Mesothelial cell of epicardium (in vitro differentiated cells): ENCODE data around the gene LTBP1. TPM values are rescaled to one million over a fixed set of nuclear protein-coding genes. Genes with fewer than 3 reads are reported as not detected.

Experiments used
- DNase-seq, 2 experiments: peaks; one replicate each; pipeline ENCODE4 v3.0.0; 2021; ENCODE audit warnings: low spot score in 2 of 2; ENCODE audit not compliant: unreplicated experiment in 2 of 2
- H3K27ac Mint-ChIP-seq: 2 replicates; pipeline ENCODE4 v1.8.0; 2021; ENCODE audit warnings: mixed read lengths
- H3K27me3 Mint-ChIP-seq: 2 replicates; pipeline ENCODE4 v1.8.0; 2021; ENCODE audit warnings: low read depth, mixed read lengths
- H3K36me3 Mint-ChIP-seq: 2 replicates; pipeline ENCODE4 v1.8.0; 2021; ENCODE audit warnings: mixed read lengths
- H3K4me1 Mint-ChIP-seq: 2 replicates; pipeline ENCODE4 v1.8.0; 2021; ENCODE audit warnings: mixed read lengths
- H3K4me3 Mint-ChIP-seq: 2 replicates; pipeline ENCODE4 v1.8.0; 2021; ENCODE audit warnings: mild to moderate bottlenecking, moderate library complexity, mixed read lengths
- H3K9me3 Mint-ChIP-seq: 2 replicates; pipeline ENCODE4 v1.8.0; 2021; ENCODE audit warnings: mixed read lengths
- total RNA-seq: library from RNA; stranded (reverse); gene quantifications from 3 replicates; pipeline ENCODE4 v1.2.1, GENCODE V29; 2021
- TF ChIP-seq, protein P1 (sequence below): fragments of 200-600 bp; sonication (generic); IDR thresholded peaks from one replicate; pipeline ENCODE4 v1.5.0; 2021; ENCODE audit warnings: antibody characterized with exemption; ENCODE audit not compliant: unreplicated experiment

LTBP1 gene
- total RNA-seq, 1 donor from 2014 or later: 80.2 TPM

DNA sequence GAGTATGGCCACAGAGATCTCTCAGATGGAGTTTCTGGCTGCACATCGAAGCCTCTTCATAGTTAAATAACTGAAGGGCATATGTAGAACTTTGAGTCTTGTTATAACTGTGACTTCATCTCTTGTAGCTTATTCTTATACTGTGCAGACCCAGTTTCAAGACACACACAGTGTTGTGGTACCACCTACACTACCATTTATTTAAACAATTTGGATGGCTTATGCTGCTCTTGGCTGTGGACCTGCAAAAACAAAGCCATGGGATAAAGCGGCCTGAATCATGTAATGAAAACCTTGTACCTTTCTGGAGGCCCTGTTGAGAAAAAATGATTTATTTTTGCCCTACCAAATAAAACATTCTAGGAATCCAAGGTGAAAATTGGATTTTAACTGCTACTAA is 266.9 kb downstream of the LTBP1 start:
- Mint-ChIP-seq H3K27ac (no peak overlapping the region), H3K36me3 (peaks cover 7% of the 10 kb centered on the region), H3K9me3 (no peaks in the 10 kb centered on the region), H3K27me3 (no peaks in the 10 kb centered on the region), H3K4me1 (peaks cover 13% of the 10 kb centered on the region), H3K4me3 (no peak overlapping the region)
- DNase-seq: no peak
- TF ChIP-seq, protein P1, sequence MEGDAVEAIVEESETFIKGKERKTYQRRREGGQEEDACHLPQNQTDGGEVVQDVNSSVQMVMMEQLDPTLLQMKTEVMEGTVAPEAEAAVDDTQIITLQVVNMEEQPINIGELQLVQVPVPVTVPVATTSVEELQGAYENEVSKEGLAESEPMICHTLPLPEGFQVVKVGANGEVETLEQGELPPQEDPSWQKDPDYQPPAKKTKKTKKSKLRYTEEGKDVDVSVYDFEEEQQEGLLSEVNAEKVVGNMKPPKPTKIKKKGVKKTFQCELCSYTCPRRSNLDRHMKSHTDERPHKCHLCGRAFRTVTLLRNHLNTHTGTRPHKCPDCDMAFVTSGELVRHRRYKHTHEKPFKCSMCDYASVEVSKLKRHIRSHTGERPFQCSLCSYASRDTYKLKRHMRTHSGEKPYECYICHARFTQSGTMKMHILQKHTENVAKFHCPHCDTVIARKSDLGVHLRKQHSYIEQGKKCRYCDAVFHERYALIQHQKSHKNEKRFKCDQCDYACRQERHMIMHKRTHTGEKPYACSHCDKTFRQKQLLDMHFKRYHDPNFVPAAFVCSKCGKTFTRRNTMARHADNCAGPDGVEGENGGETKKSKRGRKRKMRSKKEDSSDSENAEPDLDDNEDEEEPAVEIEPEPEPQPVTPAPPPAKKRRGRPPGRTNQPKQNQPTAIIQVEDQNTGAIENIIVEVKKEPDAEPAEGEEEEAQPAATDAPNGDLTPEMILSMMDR: no peak

DNA sequence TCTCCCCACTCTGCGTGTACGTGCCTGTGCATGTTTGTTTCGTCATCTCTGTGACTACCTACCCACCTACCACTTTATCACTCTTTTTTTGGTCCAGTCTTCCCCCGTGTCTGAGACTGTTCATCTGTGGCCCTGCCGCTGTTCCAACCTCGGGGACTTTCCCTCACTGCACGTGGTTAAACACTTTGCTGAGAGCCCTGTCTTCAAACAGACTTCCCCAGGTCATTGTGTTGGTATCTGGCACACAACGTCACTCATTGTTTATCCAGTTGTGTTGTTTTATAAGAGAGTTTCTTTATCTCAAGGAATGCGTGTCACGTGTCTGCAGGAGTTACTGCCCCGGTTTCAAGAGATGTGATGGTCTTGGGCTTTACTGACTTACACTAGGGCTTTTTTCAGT is 267.7 kb downstream of the LTBP1 start:
- Mint-ChIP-seq H3K4me3 (no peak overlapping the region), H3K27me3 (no peaks in the 10 kb centered on the region), H3K4me1 (peaks cover 14% of the 10 kb centered on the region), H3K9me3 (no peaks in the 10 kb centered on the region), H3K27ac (no peak overlapping the region), H3K36me3 (peaks cover 4% of the 10 kb centered on the region)
- TF ChIP-seq, protein P1: no peak
- no peak for DNase-seq

DNA sequence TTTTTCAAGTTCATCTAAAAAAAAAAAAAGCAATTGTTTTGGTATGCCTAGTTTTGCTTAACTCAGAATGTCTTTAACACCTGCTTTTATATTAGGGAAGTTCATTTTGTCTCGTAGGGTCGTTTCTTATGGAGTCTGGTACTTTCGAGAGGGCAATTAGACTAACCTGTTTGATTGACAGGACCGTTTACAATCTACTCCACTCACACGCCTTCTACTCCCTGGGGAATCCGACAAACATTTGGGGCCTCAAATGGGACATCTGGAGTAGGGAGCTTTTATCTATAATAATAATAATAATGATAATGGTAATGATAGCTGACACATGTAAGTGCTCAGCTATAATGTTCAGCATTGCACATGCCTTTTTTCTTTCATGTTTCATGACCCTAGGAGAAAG is 268.1 kb downstream of the LTBP1 start:
- Mint-ChIP-seq H3K36me3 (peaks cover 4% of the 10 kb centered on the region), H3K27me3 (no peaks in the 10 kb centered on the region), H3K27ac (no peak overlapping the region), H3K4me3 (no peak overlapping the region), H3K4me1 (peaks cover 15% of the 10 kb centered on the region), H3K9me3 (no peaks in the 10 kb centered on the region)
- TF ChIP-seq, protein P1: no peak
- DNase-seq: no peak

DNA sequence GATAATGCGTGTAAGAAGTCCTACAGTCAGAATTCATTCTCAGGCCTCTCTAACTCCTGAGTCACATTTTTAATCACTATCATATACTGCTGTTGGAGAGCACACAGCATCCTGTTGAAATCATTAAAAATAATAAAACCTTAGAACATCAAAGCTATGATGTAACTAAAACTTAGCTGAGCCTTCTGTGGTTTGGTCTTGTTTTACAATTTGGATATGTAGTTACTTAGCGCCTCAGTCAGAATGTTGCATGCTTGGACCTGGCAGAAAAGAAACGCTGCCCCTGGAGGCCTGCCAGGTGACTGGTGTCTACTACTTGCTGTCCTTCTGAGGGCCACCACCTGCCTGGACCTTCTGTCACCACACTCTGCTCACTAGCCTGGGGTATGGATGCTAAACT is 268.5 kb downstream of the LTBP1 start:
- no peak for DNase-seq
- no peaks in the 10 kb centered on the region for H3K27me3 Mint-ChIP-seq
- no peak overlapping the region for H3K27ac Mint-ChIP-seq
- TF ChIP-seq, protein P1: no peak
- H3K4me3 Mint-ChIP-seq: no peak overlapping the region
- peaks cover 4% of the 10 kb centered on the region for H3K36me3 Mint-ChIP-seq
- H3K4me1 Mint-ChIP-seq: peaks cover 15% of the 10 kb centered on the region
- no peaks in the 10 kb centered on the region for H3K9me3 Mint-ChIP-seq

DNA sequence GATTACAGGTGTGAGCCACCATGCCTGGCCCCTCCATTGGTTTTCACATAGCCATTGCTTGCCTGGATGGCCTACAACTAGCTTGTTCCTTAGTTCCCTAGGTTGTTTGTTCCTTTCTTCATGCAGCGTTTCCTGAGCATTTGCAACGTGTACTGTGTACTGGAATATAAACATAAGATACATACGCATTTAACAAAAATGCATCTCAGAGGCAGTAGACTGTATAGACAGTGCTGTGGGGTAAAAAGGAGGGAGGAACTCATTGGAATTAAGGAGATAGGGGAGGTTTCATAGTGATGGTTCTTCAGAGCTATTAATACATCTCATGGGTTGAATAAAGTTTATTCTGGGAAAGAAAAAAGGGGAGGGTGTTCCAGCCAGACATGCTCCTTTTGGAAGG is 269.2 kb downstream of the LTBP1 start:
- no peak overlapping the region for H3K27ac Mint-ChIP-seq
- H3K36me3 Mint-ChIP-seq: peaks cover 4% of the 10 kb centered on the region
- no peak for DNase-seq
- no peaks in the 10 kb centered on the region for H3K9me3 Mint-ChIP-seq
- H3K27me3 Mint-ChIP-seq: no peaks in the 10 kb centered on the region
- no peak overlapping the region for H3K4me3 Mint-ChIP-seq
- H3K4me1 Mint-ChIP-seq: peaks cover 15% of the 10 kb centered on the region
- TF ChIP-seq, protein P1: no peak
